H9 (cell line): ENCODE results near the gene FNDC8. TPM values are rescaled to one million over a fixed set of nuclear protein-coding genes. Genes with fewer than 3 reads are reported as not detected.

Experiments used
- DNase-seq: peaks from one replicate; pipeline ENCODE4 v3.0.0-alpha.2; 2017
- H2AFZ ChIP-seq: one replicate; pipeline ENCODE4 v1.6.1; 2013; ENCODE audit warnings: mild to moderate bottlenecking, low read length, control low read depth, moderate library complexity
- H2AK5ac ChIP-seq: 2 replicates; pipeline ENCODE4 v1.6.1; 2013; ENCODE audit warnings: low read length, control low read depth, mixed read lengths; ENCODE audit not compliant: insufficient read length
- H2BK120ac ChIP-seq: one replicate; pipeline ENCODE4 v1.6.1; 2013; ENCODE audit warnings: low read depth, mild to moderate bottlenecking, low read length, control low read depth, inconsistent platforms; ENCODE audit not compliant: poor library complexity, severe bottlenecking
- H2BK12ac ChIP-seq: 2 replicates; pipeline ENCODE4 v1.6.1; 2013; ENCODE audit warnings: low read length, control low read depth, mixed read lengths, low read depth; ENCODE audit not compliant: insufficient read length
- H2BK15ac ChIP-seq: 2 replicates; pipeline ENCODE4 v1.6.1; 2013; ENCODE audit warnings: low read depth, low read length, control low read depth
- H2BK20ac ChIP-seq: one replicate; pipeline ENCODE4 v1.6.1; 2013; ENCODE audit warnings: low read depth, mild to moderate bottlenecking, low read length, control low read depth, inconsistent platforms; ENCODE audit not compliant: poor library complexity, severe bottlenecking
- H2BK5ac ChIP-seq: 2 replicates; pipeline ENCODE4 v1.6.1; 2013; ENCODE audit warnings: low read length, control low read depth, mixed read lengths; ENCODE audit not compliant: insufficient read length
- H3K14ac ChIP-seq: 2 replicates; pipeline ENCODE4 v1.6.1; 2013; ENCODE audit warnings: low read length, control low read depth; ENCODE audit not compliant: insufficient read depth
- H3K18ac ChIP-seq: 2 replicates; pipeline ENCODE4 v1.6.1; 2013; ENCODE audit warnings: low read depth, mild to moderate bottlenecking, mixed read lengths, low read length, control low read depth; ENCODE audit not compliant: insufficient read length
- H3K23ac ChIP-seq: 2 replicates; pipeline ENCODE4 v1.6.1; 2013; ENCODE audit warnings: low read length, control low read depth, mixed read lengths, low read depth; ENCODE audit not compliant: insufficient read length
- H3K23me2 ChIP-seq: 2 replicates; pipeline ENCODE4 v1.6.1; 2013; ENCODE audit warnings: low read depth, mild to moderate bottlenecking, mixed read lengths, low read length, control low read depth; ENCODE audit not compliant: insufficient read length, poor library complexity, severe bottlenecking
- H3K27ac ChIP-seq: 2 replicates; pipeline ENCODE4 v1.5.1; 2013; ENCODE audit warnings: low read length, control low read depth, mixed read lengths, low read depth; ENCODE audit not compliant: insufficient read length
- H3K27me3 ChIP-seq: 2 replicates; pipeline ENCODE4 v1.6.1; 2013; ENCODE audit warnings: low read length, control low read depth, inconsistent platforms; ENCODE audit not compliant: insufficient read depth
- H3K4ac ChIP-seq: 2 replicates; pipeline ENCODE4 v1.6.1; 2013; ENCODE audit warnings: low read depth, mild to moderate bottlenecking, control low read depth, inconsistent platforms, low read length, moderate library complexity
- H3K4me1 ChIP-seq: 2 replicates; pipeline ENCODE4 v1.6.1; 2013; ENCODE audit warnings: low read length, control low read depth, inconsistent platforms; ENCODE audit not compliant: insufficient read depth
- H3K4me2 ChIP-seq: 2 replicates; pipeline ENCODE4 v1.6.1; 2013; ENCODE audit warnings: low read length, control low read depth, mixed read lengths; ENCODE audit not compliant: insufficient read length, insufficient read depth
- H3K56ac ChIP-seq: 2 replicates; pipeline ENCODE4 v1.6.1; 2013; ENCODE audit warnings: low read depth, mild to moderate bottlenecking, mixed read lengths, low read length, control low read depth; ENCODE audit not compliant: insufficient read length
- H3K79me1 ChIP-seq: 2 replicates; pipeline ENCODE4 v1.6.1; 2013; ENCODE audit warnings: low read depth, mild to moderate bottlenecking, moderate library complexity, low read length, control low read depth, inconsistent platforms; ENCODE audit not compliant: insufficient read depth, poor library complexity, severe bottlenecking
- H3K79me2 ChIP-seq: 2 replicates; pipeline ENCODE4 v1.6.1; 2013; ENCODE audit warnings: low read length, control low read depth, inconsistent platforms; ENCODE audit not compliant: insufficient read depth
- H3K9ac ChIP-seq: 2 replicates; pipeline ENCODE4 v1.6.1; 2013; ENCODE audit warnings: low read length, control low read depth, mixed read lengths; ENCODE audit not compliant: insufficient read length; ENCODE audit errors: extremely low read depth
- H3K9me3 ChIP-seq: one replicate; pipeline ENCODE4 v1.6.1; 2013; ENCODE audit warnings: low read depth, low read length, inconsistent platforms; ENCODE audit not compliant: control insufficient read depth
- H3T11ph ChIP-seq: one replicate; pipeline ENCODE4 v1.6.1; 2013; ENCODE audit warnings: mild to moderate bottlenecking, low read length, control low read depth, inconsistent platforms
- H4K20me1 ChIP-seq: one replicate; pipeline ENCODE4 v1.6.1; 2013; ENCODE audit not compliant: control insufficient read depth, insufficient read length, insufficient read depth
- H4K5ac ChIP-seq: 2 replicates; pipeline ENCODE4 v1.6.1; 2013; ENCODE audit warnings: low read depth, mild to moderate bottlenecking, mixed read lengths, low read length, control low read depth; ENCODE audit not compliant: insufficient read length
- H4K8ac ChIP-seq: replicated peaks from 2 replicates; pipeline ENCODE4 v1.6.1; 2013; ENCODE audit warnings: low read length, control low read depth, mixed read lengths, low read depth; ENCODE audit not compliant: insufficient read length
- H4K91ac ChIP-seq: 2 replicates; pipeline ENCODE4 v1.6.1; 2013; ENCODE audit warnings: low read depth, mild to moderate bottlenecking, moderate library complexity, mixed read lengths, low read length, control low read depth; ENCODE audit not compliant: insufficient read length
- H3K27ac Mint-ChIP-seq, 3 experiments: 2 replicates in 2 of 3; 3 replicates in 1 of 3; pipeline ENCODE4 v1.8.0; 2020 to 2021; ENCODE audit warnings: mixed read lengths in 3 of 3, mild to moderate bottlenecking in 1 of 3, moderate library complexity in 1 of 3
- H3K27me3 Mint-ChIP-seq: 2 replicates; pipeline ENCODE4 v1.8.0; 2021; ENCODE audit warnings: low read depth, mild to moderate bottlenecking, moderate library complexity, mixed read lengths
- H3K36me3 Mint-ChIP-seq, 3 experiments: 2 replicates in 2 of 3; 3 replicates in 1 of 3; pipeline ENCODE4 v1.8.0; 2020 to 2021; ENCODE audit warnings: low read depth in 3 of 3, mixed read lengths in 3 of 3; ENCODE audit not compliant: insufficient read depth in 1 of 3
- H3K4me1 Mint-ChIP-seq, 2 experiments: 2 replicates each; pipeline ENCODE4 v1.8.0; 2020; ENCODE audit warnings: mixed read lengths in 2 of 2
- H3K4me3 Mint-ChIP-seq, 2 experiments: 2 replicates in 1 of 2; 3 replicates in 1 of 2; pipeline ENCODE4 v1.8.0; 2020 to 2021; ENCODE audit warnings: mild to moderate bottlenecking in 2 of 2, mixed read lengths in 2 of 2, moderate library complexity in 1 of 2
- H3K9me3 Mint-ChIP-seq, 2 experiments: 2 replicates in 1 of 2; 3 replicates in 1 of 2; pipeline ENCODE4 v1.8.0; 2020; ENCODE audit warnings: mild to moderate bottlenecking in 2 of 2, mixed read lengths in 2 of 2, moderate library complexity in 1 of 2
- CTCF ChIP-seq: fragments of 200-600 bp; sonication (generic); conservative IDR thresholded peaks from 3 replicates; pipeline ENCODE4 v1.8.0; 2021; ENCODE audit warnings: antibody characterized with exemption, mild to moderate bottlenecking
- WGBS: extraction: QIAGEN DNeasy Blood & Tissue Kit; methylation state at CpG from one replicate; pipeline ENCODE4 v1.1.7; 2013; ENCODE audit warnings: missing lambda C conversion rate, low lambda C conversion rate, mixed read lengths; ENCODE audit not compliant: insufficient read length; ENCODE audit errors: extremely low coverage; 5-methylcytosine and 5-hydroxymethylcytosine counted together
- total RNA-seq: library from RNA; stranded (reverse); gene quantifications from 2 replicates; pipeline ENCODE4 v1.2.1, GENCODE V29; 2021

Gene FNDC8
- total RNA-seq, 1 experiment from 2014 or later: not detected

GRCh38 chr17:35084987-35085386, 36.4 kb upstream of the FNDC8 start:
- Histone ChIP-seq H3K23ac (no peak overlapping the region), H2BK120ac (no peak overlapping the region), H2BK20ac (no peak overlapping the region), H3K4me2 (no peak overlapping the region), H3K56ac (no peak overlapping the region), H3K27ac (no peak overlapping the region), H3K14ac (no peak overlapping the region), H4K20me1 (no peaks in the 10 kb centered on the region), H3T11ph (no peak overlapping the region), H3K4me1 (peaks cover 9% of the 10 kb centered on the region; the same call in 1 of the 2 replicates), H3K9ac (no peak overlapping the region), H2AK5ac (no peak overlapping the region), H2AFZ (no peak overlapping the region), H3K9me3 (no peaks in the 10 kb centered on the region), H4K8ac (no peak overlapping the region), H3K79me1 (no peaks in the 10 kb centered on the region), H4K91ac (no peak overlapping the region), H4K5ac (no peak overlapping the region), H3K4ac (no peak overlapping the region), H2BK12ac (no peak overlapping the region), H2BK5ac (no peak overlapping the region), H3K27me3 (no peaks in the 10 kb centered on the region), H3K18ac (no peak overlapping the region), H3K23me2 (peaks cover 15% of the 10 kb centered on the region), H3K79me2 (no peaks in the 10 kb centered on the region; the same call in 1 of the 2 replicates), H2BK15ac (no peak overlapping the region)
- Mint-ChIP-seq H3K36me3 (no peaks in the 10 kb centered on the region), H3K9me3 (no peaks in the 10 kb centered on the region), H3K4me1 (peaks cover 70 to 74% of the 10 kb centered on the region in 2 experiments), H3K4me3 (no peak overlapping the region), H3K27ac (no peak overlapping the region), H3K27me3 (no peaks in the 10 kb centered on the region; the same call in 1 of the 2 replicates)
- WGBS: no CpG with 5 or more reads among the region's 2 CpGs
- no peak for TF ChIP-seq CTCF
- DNase-seq: no peak
